Endothelial cell of umbilical vein (primary cell): ENCODE data around the gene TXNRD2. TPM values are rescaled to one million over a fixed set of nuclear protein-coding genes. Genes with fewer than 3 reads are reported as not detected.

ENCODE experiments used
- BruUV-seq: library from RNA; stranded (reverse); fragments of 400-500 nt; replicated peaks from 2 replicates; lab custom pipeline; 2021; lab: Mats Ljungman, UMichigan
- CTCF ChIA-PET: fragments of 300-600, 350-600 bp; sonication (Branson Sonifier 250); formaldehyde crosslinking; loops from one replicate; lab custom pipeline; 2021; ENCODE audit warnings: antibody characterized with exemption, inconsistent platforms; lab: Charles Lee
- POLR2A ChIA-PET: fragments of 300-600, 350-600 bp; sonication (Branson Sonifier 250); formaldehyde crosslinking; loops from one replicate; lab custom pipeline; 2021; ENCODE audit warnings: antibody characterized with exemption, inconsistent platforms; lab: Charles Lee
- DNase-seq: peaks from one replicate; pipeline ENCODE4 v3.0.0-alpha.2; 2011; ENCODE audit warnings: low read depth, low spot score
- FAIRE-seq: peaks from 2 replicates; lab custom pipeline; 2011; peaks lifted over from hg19 to GRCh38; lab: Jason Lieb, UNC
- H2AFZ ChIP-seq: 2 replicates; pipeline ENCODE4 v1.6.0; 2012; ENCODE audit warnings: low read depth, low read length, control low read depth, inconsistent platforms
- H3K27ac ChIP-seq: 2 replicates; pipeline ENCODE4 v1.5.1; 2011; ENCODE audit warnings: low read depth, mild to moderate bottlenecking, control low read depth, low read length, moderate library complexity; ENCODE audit not compliant: insufficient read depth
- H3K27me3 ChIP-seq, 2 experiments: 2 replicates each; pipeline versions ENCODE4 v1.6.0 to v1.6.1; 2011; ENCODE audit warnings: low read length in 2 of 2, mixed read lengths in 1 of 2; ENCODE audit not compliant: control insufficient read depth in 2 of 2, insufficient read depth in 2 of 2
- H3K36me3 ChIP-seq, 2 experiments: 2 replicates in 1 of 2; 3 replicates in 1 of 2; pipeline ENCODE4 v1.5.1; 2011; ENCODE audit warnings: low read length in 2 of 2, mild to moderate bottlenecking in 1 of 2, moderate library complexity in 1 of 2; ENCODE audit not compliant: control insufficient read depth in 2 of 2, insufficient read depth in 2 of 2; ENCODE audit errors: extremely low read depth in 1 of 2
- H3K4me1 ChIP-seq: 3 replicates; pipeline ENCODE4 v1.5.1; 2011; ENCODE audit warnings: mild to moderate bottlenecking, low read length; ENCODE audit not compliant: control insufficient read depth, insufficient read depth; ENCODE audit errors: extremely low read depth
- H3K4me2 ChIP-seq: 2 replicates; pipeline ENCODE4 v1.6.1; 2011; ENCODE audit warnings: low read length, control low read depth, mixed read lengths; ENCODE audit not compliant: insufficient read depth
- H3K4me3 ChIP-seq, 3 experiments: fragments of 200-600 bp in 1 of 3; sonication (generic), shearing (Covaris generic) in 1 of 3; replicated peaks in 1 of 3; 2 replicates each; pipeline ENCODE4 v1.5.1; 2011 to 2016; ENCODE audit warnings: control low read depth in 3 of 3, low read length in 3 of 3, mild to moderate bottlenecking in 2 of 3, inconsistent platforms in 1 of 3, low read depth in 1 of 3, moderate library complexity in 1 of 3; ENCODE audit not compliant: insufficient read depth in 1 of 3
- H3K79me2 ChIP-seq: 2 replicates; pipeline ENCODE4 v1.6.0; 2012; ENCODE audit warnings: low read length, inconsistent platforms; ENCODE audit not compliant: control insufficient read depth, insufficient read depth
- H3K9ac ChIP-seq: replicated peaks from 2 replicates; pipeline ENCODE3; 2011; ENCODE audit warnings: low read length, control low read depth; ENCODE audit not compliant: insufficient read depth; ENCODE audit errors: extremely low read depth
- H3K9me1 ChIP-seq: replicated peaks from 3 replicates; pipeline ENCODE4 v1.6.0; 2011; ENCODE audit warnings: mild to moderate bottlenecking, low read length; ENCODE audit not compliant: control insufficient read depth, insufficient read depth; ENCODE audit errors: extremely low read depth
- H3K9me3 ChIP-seq: replicated peaks from 2 replicates; pipeline ENCODE4 v1.5.1; 2012; ENCODE audit warnings: low read length, inconsistent platforms; ENCODE audit not compliant: control insufficient read depth, insufficient read depth
- H4K20me1 ChIP-seq: replicated peaks from 2 replicates; pipeline ENCODE3; 2011; ENCODE audit warnings: mild to moderate bottlenecking, low read length; ENCODE audit not compliant: control insufficient read depth, insufficient read depth; ENCODE audit errors: extremely low read depth
- EZH2 ChIP-seq: IDR thresholded peaks from 2 replicates; pipeline ENCODE4 v1.6.1; 2012; ENCODE audit warnings: borderline replicate concordance, low read depth, mild to moderate bottlenecking, moderate library complexity, low read length, inconsistent platforms; ENCODE audit not compliant: severe bottlenecking
- MYC ChIP-seq: IDR thresholded peaks from one replicate; pipeline ENCODE4 v1.6.1; 2011; ENCODE audit warnings: mild to moderate bottlenecking, low read depth, low read length
- dilution Hi-C: fragments of 300-500 bp; cut with MboI; formaldehyde crosslinking; loops from one replicate; pipeline ENCODE4 v1.15.0; 2019; ENCODE audit warnings: low sequenced_read_pairs; ENCODE audit not compliant: extremely low pct_ligation_motif_present
- intact Hi-C: fragments of 100-400 bp; cut with micrococcal nuclease; formaldehyde crosslinking; loops from one replicate; pipeline ENCODE4 v1.10.0; 2022
- polyA plus RNA-seq, 4 experiments: library from polyadenylated mRNA; depleted of rRNA in 3 of 4; stranded (reverse) in 3 of 4; unstranded in 1 of 4; fragments of >200 nt; gene quantifications; 2 replicates each; pipeline versions ENCODE4 v1.2.1 to v1.2.3, GENCODE V29; 2011 to 2012; ENCODE audit warnings: missing spikeins in 1 of 4
- total RNA-seq: library from RNA; stranded (reverse); gene quantifications from 2 replicates; pipeline ENCODE4 v1.2.3, GENCODE V29; 2021
- TF ChIP-seq, protein P1 (sequence below): IDR thresholded peaks from 2 replicates; pipeline ENCODE4 v1.6.1; 2011; ENCODE audit not compliant: insufficient read depth, insufficient read length

The TXNRD2 gene
- total and polyA plus RNA-seq, 2 donors (not counting 3 experiments of a cell fraction or from before 2014, with no cell fraction given) = 211 to 440 TPM

DNA sequence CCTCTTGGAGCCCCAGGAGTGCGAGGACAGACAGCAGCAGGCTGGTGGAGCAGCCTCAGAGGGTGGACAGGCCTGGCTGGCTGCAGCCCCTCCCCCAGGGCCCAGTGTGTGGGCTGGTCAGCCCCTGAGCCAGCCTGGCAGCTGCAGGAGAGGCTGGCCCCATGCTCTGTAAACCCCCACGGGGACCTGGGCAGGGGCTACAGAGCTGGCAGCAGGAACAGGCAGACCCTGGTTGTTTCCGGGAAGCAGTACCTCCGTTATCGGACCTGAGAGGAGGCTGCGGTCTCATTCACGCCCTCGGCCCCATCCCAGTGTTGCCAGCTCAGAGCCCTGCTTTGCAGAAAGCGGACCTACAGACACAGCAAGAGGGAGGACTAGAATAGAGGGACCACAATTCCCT is 38.6 kb downstream of the TXNRD2 start:
- dilution Hi-C loops = no loop called here
- ChIA-PET POLR2A (no interaction called here), CTCF (interaction anchor here (1.6 to 6.5 kb wide), 2 partner anchors 147 to 172 kb away, joined by 6 to 51 read pairs; no protein-coding TSS in a partner anchor)
- no peak overlapping the region for H3K27ac ChIP-seq
- H3K4me3 ChIP-seq = no peak overlapping the region
- H3K36me3 ChIP-seq = peaks cover 0 to 6% of the 10 kb centered on the region in 2 experiments
- H3K27me3 ChIP-seq = no peaks in the 10 kb centered on the region
- H3K4me1 ChIP-seq = no peaks in the 10 kb centered on the region
- no peaks in the 10 kb centered on the region for H3K79me2 ChIP-seq
- no peak for TF ChIP-seq MYC
- TF ChIP-seq, protein P1, sequence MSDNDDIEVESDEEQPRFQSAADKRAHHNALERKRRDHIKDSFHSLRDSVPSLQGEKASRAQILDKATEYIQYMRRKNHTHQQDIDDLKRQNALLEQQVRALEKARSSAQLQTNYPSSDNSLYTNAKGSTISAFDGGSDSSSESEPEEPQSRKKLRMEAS = no peak
- TF ChIP-seq EZH2 = no peak
- intact Hi-C loops = no loop called here
- no peaks in the 10 kb centered on the region for H3K9me3 ChIP-seq
- no peak overlapping the region for H3K4me2 ChIP-seq
- no peak for DNase-seq
- no peaks in the 10 kb centered on the region for H4K20me1 ChIP-seq
- FAIRE-seq = no peak
- no peak overlapping the region for H2AFZ ChIP-seq
- no TSS peak for BruUV-seq
- no peaks in the 10 kb centered on the region for H3K9me1 ChIP-seq
- no peak overlapping the region for H3K9ac ChIP-seq

GRCh38 chr22:19902245-19902715 is 39.3 kb downstream of the TXNRD2 start:
- TF ChIP-seq MYC = no peak
- BruUV-seq = no TSS peak
- Histone ChIP-seq H3K4me1 (no peaks in the 10 kb centered on the region), H3K9me1 (no peaks in the 10 kb centered on the region), H3K27me3 (no peaks in the 10 kb centered on the region), H3K4me3 (no peak overlapping the region), H3K9me3 (no peaks in the 10 kb centered on the region), H3K4me2 (no peak overlapping the region), H3K36me3 (peaks cover 0 to 6% of the 10 kb centered on the region in 2 experiments), H2AFZ (no peak overlapping the region), H3K9ac (no peak overlapping the region), H4K20me1 (no peaks in the 10 kb centered on the region), H3K27ac (no peak overlapping the region), H3K79me2 (no peaks in the 10 kb centered on the region)
- ChIA-PET POLR2A (no interaction called here), CTCF (interaction anchor here (1.6 to 6.5 kb wide), 3 partner anchors 8 to 171 kb away, joined by 6 to 51 read pairs (median 13); no protein-coding TSS in a partner anchor)
- intact Hi-C loops = no loop called here
- FAIRE-seq = no peak
- DNase-seq = no peak
- dilution Hi-C loops = no loop called here
